GM12878 (cell line): ENCODE data around the gene PML. TPM values are rescaled to one million over a fixed set of nuclear protein-coding genes. Genes with fewer than 3 reads are reported as not detected.

Experiments used
- ATAC-seq: fragments of 200-7000 bp; cut with Tn5 transposase; 3 replicates; pipeline ENCODE4 v1.9.1; 2020; ENCODE audit warnings: mild to moderate bottlenecking, moderate library complexity
- BruUV-seq: library from RNA; stranded (reverse); fragments of 400-500 nt; replicated peaks from 2 replicates; lab custom pipeline; 2021; lab: Mats Ljungman, UMichigan
- CTCF ChIA-PET: fragments of 300-600 bp; sonication (Branson Sonifier 250); formaldehyde crosslinking; extraction: SDS; loops from one replicate; lab custom pipeline; 2021; ENCODE audit warnings: inconsistent platforms; lab: Yijun Ruan, JAX
- POLR2A ChIA-PET: fragments of 350-600 bp; formaldehyde crosslinking; extraction: SDS; loops from one replicate; lab custom pipeline; 2021; ENCODE audit warnings: inconsistent platforms; lab: Charles Lee
- RAD21 ChIA-PET: fragments of 300-600 bp; sonication (Branson Sonifier 250); formaldehyde crosslinking; loops from one replicate; lab custom pipeline; 2023; ENCODE audit warnings: antibody characterized with exemption; ENCODE audit not compliant: unreplicated experiment; lab: Charles Lee
- SMC1A ChIA-PET: fragments of 300-600 bp; sonication (Branson Sonifier 250); formaldehyde crosslinking; loops from one replicate; lab custom pipeline; 2023; ENCODE audit not compliant: unreplicated experiment, uncharacterized antibody; lab: Charles Lee
- DNase-seq: peaks from one replicate; pipeline ENCODE4 v3.0.0-alpha.2; 2011; ENCODE audit warnings: low read depth, low spot score
- FAIRE-seq: peaks from 3 replicates; lab custom pipeline; 2011; peaks lifted over from hg19 to GRCh38; lab: Jason Lieb, UNC
- H2AFZ ChIP-seq: 2 replicates; pipeline ENCODE4 v1.6.0; 2011; ENCODE audit warnings: low read depth, low read length, control low read depth; ENCODE audit not compliant: control insufficient read depth
- H3K27ac ChIP-seq: 2 replicates; pipeline ENCODE4 v1.5.1; 2011; ENCODE audit warnings: control low read depth; ENCODE audit not compliant: control insufficient read depth, insufficient read depth
- H3K27me3 ChIP-seq, 2 experiments: replicated peaks in 1 of 2; 2 replicates each; pipeline versions ENCODE4 v1.6.0 to v1.6.1; 2011; ENCODE audit warnings: low read length in 1 of 2; ENCODE audit not compliant: control insufficient read depth in 2 of 2, insufficient read depth in 2 of 2
- H3K36me3 ChIP-seq, 2 experiments: 2 replicates each; pipeline ENCODE4 v1.5.1; 2011; ENCODE audit warnings: low read length in 1 of 2; ENCODE audit not compliant: control insufficient read depth in 2 of 2, insufficient read depth in 2 of 2
- H3K4me1 ChIP-seq: 2 replicates; pipeline ENCODE4 v1.6.1; 2011; ENCODE audit warnings: mild to moderate bottlenecking, low read length, moderate library complexity, mixed read lengths; ENCODE audit not compliant: control insufficient read depth, insufficient read depth
- H3K4me2 ChIP-seq: 2 replicates; pipeline ENCODE4 v1.6.0; 2011; ENCODE audit warnings: control low read depth; ENCODE audit not compliant: control insufficient read depth, insufficient read depth
- H3K4me3 ChIP-seq: fragments of 200-600 bp; sonication (generic); 2 replicates; pipeline ENCODE4 v1.5.1; 2016
- H3K79me2 ChIP-seq: 2 replicates; pipeline ENCODE4 v1.6.0; 2011; ENCODE audit warnings: low read length; ENCODE audit not compliant: control insufficient read depth, insufficient read depth
- H3K9ac ChIP-seq: 2 replicates; pipeline ENCODE4 v1.8.0; 2011; ENCODE audit warnings: low read length, control low read depth, mixed read lengths; ENCODE audit not compliant: control insufficient read depth, insufficient read depth
- H3K9me3 ChIP-seq: replicated peaks from 3 replicates; pipeline ENCODE4 v1.5.1; 2011; ENCODE audit warnings: mild to moderate bottlenecking, low read length; ENCODE audit not compliant: control insufficient read depth, insufficient read depth
- H4K20me1 ChIP-seq: 2 replicates; pipeline ENCODE4 v1.6.0; 2011; ENCODE audit not compliant: control insufficient read depth, insufficient read depth
- CREB1 ChIP-seq: IDR thresholded peaks from 2 replicates; pipeline ENCODE4 v1.6.1; 2012; ENCODE audit warnings: low read depth, mild to moderate bottlenecking, inconsistent platforms
- DPF2 ChIP-seq: fragments of 450-650 bp; IDR thresholded peaks from 2 replicates; pipeline ENCODE4 v1.6.1; 2017; ENCODE audit warnings: mild to moderate bottlenecking
- EED ChIP-seq: sonication (generic); IDR thresholded peaks from 2 replicates; pipeline ENCODE4 v1.6.1; 2016; ENCODE audit warnings: antibody characterized with exemption, low read depth
- KDM1A ChIP-seq: fragments of 200-600 bp; sonication (generic); IDR thresholded peaks from 2 replicates; pipeline ENCODE4 v1.6.1; 2016; ENCODE audit warnings: borderline replicate concordance
- NR2C2 ChIP-seq: IDR thresholded peaks from 2 replicates; pipeline ENCODE4 v1.6.1; 2011; ENCODE audit warnings: borderline replicate concordance, low read depth; ENCODE audit not compliant: control insufficient read depth, insufficient read length
- POLR2AphosphoS2 ChIP-seq: IDR thresholded peaks from 2 replicates; pipeline ENCODE4 v1.6.1; 2011; ENCODE audit warnings: low read depth, mild to moderate bottlenecking, low read length, improper control_type of control experiment, moderate library complexity
- SREBF1 ChIP-seq: IDR thresholded peaks from 2 replicates; pipeline ENCODE4 v1.6.1; 2012; ENCODE audit warnings: mild to moderate bottlenecking, low read length
- TBL1XR1 ChIP-seq: IDR thresholded peaks from 2 replicates; pipeline ENCODE4 v1.6.1; 2012; ENCODE audit warnings: low read depth, low read length, improper control_type of control experiment
- ZBED1 ChIP-seq: IDR thresholded peaks from 2 replicates; pipeline ENCODE4 v1.6.1; 2016; ENCODE audit warnings: borderline replicate concordance
- WGBS: methylation state at CpG from one replicate; pipeline ENCODE4 v1.1.6; 2016; ENCODE audit warnings: low lambda C conversion rate; ENCODE audit not compliant: insufficient replicate concordance, insufficient coverage; ENCODE audit errors: missing lambda C conversion rate; 5-methylcytosine and 5-hydroxymethylcytosine counted together
- in situ Hi-C: fragments of 300-500 bp; cut with MboI; formaldehyde crosslinking; loops from 9 replicates; pipeline ENCODE4 v1.14.3; 2018; ENCODE audit warnings: mixed read lengths
- intact Hi-C: fragments of 100-400 bp; cut with micrococcal nuclease; formaldehyde crosslinking; loops from one replicate; pipeline ENCODE4 v1.14.2; 2022; ENCODE audit not compliant: unreplicated experiment
- polyA plus RNA-seq, 11 experiments: library from polyadenylated mRNA; depleted of rRNA in 4 of 11; unstranded in 6 of 11; stranded (reverse) in 5 of 11; fragments of >200 nt; fragmentation: Nextera tagmentation in 4 of 11; fragmentation: Illumina TruSeq in 1 of 11; extraction: Ambion mirVana in 4 of 11; extraction: Trizol in 1 of 11; gene quantifications; 1 replicate in 1 of 11; 2 replicates in 10 of 11; pipeline versions ENCODE4 v1.2.1 to v1.2.3, GENCODE V29; 2011 to 2016; ENCODE audit warnings: inconsistent platforms in 2 of 11, missing spikeins in 2 of 11, low read depth in 1 of 11
- total RNA-seq, 4 experiments: library from RNA; depleted of rRNA in 3 of 4; stranded (reverse); fragments of >200 nt in 3 of 4; fragmentation: Illumina TruSeq in 1 of 4; extraction: Trizol in 1 of 4; gene quantifications; 2 replicates each; pipeline versions ENCODE4 v1.2.1 to v1.2.3, GENCODE V29; 2013 to 2021
- TF ChIP-seq, protein P1 (sequence below): fragments of 150-350 bp; IDR thresholded peaks from 2 replicates; pipeline ENCODE4 v1.6.1; 2016; ENCODE audit warnings: low read depth, low read length
- TF ChIP-seq, protein P2 (sequence below): IDR thresholded peaks from 2 replicates; pipeline ENCODE4 v1.6.1; 2011; ENCODE audit warnings: low read depth, mild to moderate bottlenecking, low read length, moderate library complexity, borderline replicate concordance; ENCODE audit errors: extremely low read depth
- TF ChIP-seq, protein P3 (sequence below): fragments of 450-650 bp; IDR thresholded peaks from 2 replicates; pipeline ENCODE4 v1.6.1; 2016; ENCODE audit warnings: mild to moderate bottlenecking

PML gene
- total and polyA plus RNA-seq, 10 of the 15 experiments (the other 5 are each of a cell fraction or from before 2014, with no cell fraction given): 8.5 to 95.5 (median 30.8) TPM

DNA sequence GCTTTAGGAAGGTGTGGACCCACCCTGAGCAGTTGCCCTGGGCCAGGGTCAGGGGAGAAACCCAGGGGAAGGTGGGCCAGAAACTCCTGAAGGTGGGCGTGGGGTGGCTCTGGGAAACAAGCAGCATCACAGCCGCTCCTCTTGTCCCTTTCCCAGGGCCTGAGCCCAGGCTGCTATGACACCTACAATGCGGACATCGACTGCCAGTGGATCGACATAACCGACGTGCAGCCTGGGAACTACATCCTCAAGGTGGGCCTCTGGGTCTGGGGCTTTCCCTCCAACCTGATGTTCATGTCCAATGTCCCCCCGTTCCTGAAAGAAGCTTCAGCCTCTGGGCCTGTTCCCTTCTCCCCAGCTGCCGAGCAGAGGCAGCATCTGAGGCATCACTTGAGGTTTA is 46.9 kb upstream of the PML start:
- Histone ChIP-seq H3K4me2 (no peak overlapping the region), H3K36me3 (no peaks in the 10 kb centered on the region), H3K9me3 (no peaks in the 10 kb centered on the region), H3K27ac (no peak overlapping the region), H3K9ac (no peak overlapping the region), H3K4me1 (no peaks in the 10 kb centered on the region), H2AFZ (no peak overlapping the region), H3K79me2 (no peaks in the 10 kb centered on the region), H3K27me3 (peaks cover 0 to 1% of the 10 kb centered on the region in 2 experiments; a peak in 3 of 4 replicates), H4K20me1 (no peaks in the 10 kb centered on the region), H3K4me3 (no peak overlapping the region)
- intact Hi-C loops: no loop called here
- TF ChIP-seq ZBED1 (no peak), KDM1A (no peak), DPF2 (no peak), EED (no peak), POLR2AphosphoS2 (no peak), SREBF1 (no peak), NR2C2 (no peak), CREB1 (no peak), TBL1XR1 (no peak)
- TF ChIP-seq, protein P1, sequence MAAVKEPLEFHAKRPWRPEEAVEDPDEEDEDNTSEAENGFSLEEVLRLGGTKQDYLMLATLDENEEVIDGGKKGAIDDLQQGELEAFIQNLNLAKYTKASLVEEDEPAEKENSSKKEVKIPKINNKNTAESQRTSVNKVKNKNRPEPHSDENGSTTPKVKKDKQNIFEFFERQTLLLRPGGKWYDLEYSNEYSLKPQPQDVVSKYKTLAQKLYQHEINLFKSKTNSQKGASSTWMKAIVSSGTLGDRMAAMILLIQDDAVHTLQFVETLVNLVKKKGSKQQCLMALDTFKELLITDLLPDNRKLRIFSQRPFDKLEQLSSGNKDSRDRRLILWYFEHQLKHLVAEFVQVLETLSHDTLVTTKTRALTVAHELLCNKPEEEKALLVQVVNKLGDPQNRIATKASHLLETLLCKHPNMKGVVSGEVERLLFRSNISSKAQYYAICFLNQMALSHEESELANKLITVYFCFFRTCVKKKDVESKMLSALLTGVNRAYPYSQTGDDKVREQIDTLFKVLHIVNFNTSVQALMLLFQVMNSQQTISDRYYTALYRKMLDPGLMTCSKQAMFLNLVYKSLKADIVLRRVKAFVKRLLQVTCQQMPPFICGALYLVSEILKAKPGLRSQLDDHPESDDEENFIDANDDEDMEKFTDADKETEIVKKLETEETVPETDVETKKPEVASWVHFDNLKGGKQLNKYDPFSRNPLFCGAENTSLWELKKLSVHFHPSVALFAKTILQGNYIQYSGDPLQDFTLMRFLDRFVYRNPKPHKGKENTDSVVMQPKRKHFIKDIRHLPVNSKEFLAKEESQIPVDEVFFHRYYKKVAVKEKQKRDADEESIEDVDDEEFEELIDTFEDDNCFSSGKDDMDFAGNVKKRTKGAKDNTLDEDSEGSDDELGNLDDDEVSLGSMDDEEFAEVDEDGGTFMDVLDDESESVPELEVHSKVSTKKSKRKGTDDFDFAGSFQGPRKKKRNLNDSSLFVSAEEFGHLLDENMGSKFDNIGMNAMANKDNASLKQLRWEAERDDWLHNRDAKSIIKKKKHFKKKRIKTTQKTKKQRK: no peak
- TF ChIP-seq, protein P2, sequence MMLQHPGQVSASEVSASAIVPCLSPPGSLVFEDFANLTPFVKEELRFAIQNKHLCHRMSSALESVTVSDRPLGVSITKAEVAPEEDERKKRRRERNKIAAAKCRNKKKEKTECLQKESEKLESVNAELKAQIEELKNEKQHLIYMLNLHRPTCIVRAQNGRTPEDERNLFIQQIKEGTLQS: no peak
- TF ChIP-seq, protein P3, sequence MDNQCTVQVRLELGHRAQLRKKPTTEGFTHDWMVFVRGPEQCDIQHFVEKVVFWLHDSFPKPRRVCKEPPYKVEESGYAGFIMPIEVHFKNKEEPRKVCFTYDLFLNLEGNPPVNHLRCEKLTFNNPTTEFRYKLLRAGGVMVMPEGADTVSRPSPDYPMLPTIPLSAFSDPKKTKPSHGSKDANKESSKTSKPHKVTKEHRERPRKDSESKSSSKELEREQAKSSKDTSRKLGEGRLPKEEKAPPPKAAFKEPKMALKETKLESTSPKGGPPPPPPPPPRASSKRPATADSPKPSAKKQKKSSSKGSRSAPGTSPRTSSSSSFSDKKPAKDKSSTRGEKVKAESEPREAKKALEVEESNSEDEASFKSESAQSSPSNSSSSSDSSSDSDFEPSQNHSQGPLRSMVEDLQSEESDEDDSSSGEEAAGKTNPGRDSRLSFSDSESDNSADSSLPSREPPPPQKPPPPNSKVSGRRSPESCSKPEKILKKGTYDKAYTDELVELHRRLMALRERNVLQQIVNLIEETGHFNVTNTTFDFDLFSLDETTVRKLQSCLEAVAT: no peak
- no peak for ATAC-seq
- ChIA-PET POLR2A (no interaction called here), CTCF (no interaction called here), SMC1A (no interaction called here), RAD21 (no interaction called here)
- 52% methylated on average over 9 of the region's 9 CpGs for WGBS
- BruUV-seq: no TSS peak
- no peak for FAIRE-seq
- in situ Hi-C loops: no loop called here
- DNase-seq: no peak
